ENCODE data around the gene MOCOS. TPM values are rescaled to one million over a fixed set of nuclear protein-coding genes. Genes with fewer than 3 reads are reported as not detected.
A peak's percentile ranks its signal among the peaks of the same experiment; 100 is the strongest.

The MOCOS gene
- total RNA-seq, 1 experiment from 2014 or later = 5.1 TPM

- no peak for ATAC-seq
- Histone ChIP-seq H3K4me2 (ENCODE audit: low read length) (peak overlapping the region; percentile 43), H3F3A (ENCODE audit: low read length, unreplicated experiment) (no peaks in the 10 kb centered on the region), H4K20me1 (ENCODE audit: low read length) (no peaks in the 10 kb centered on the region), H3K9me2 (replicated peaks; ENCODE audit: low read length) (no peaks in the 10 kb centered on the region), H3K36me3 (ENCODE audit: low read depth, low read length) (no peaks in the 10 kb centered on the region), H3K9me3 (ENCODE audit: low read length) (no peaks in the 10 kb centered on the region), H3K4me1 (ENCODE audit: insufficient read depth, low read length) (peaks cover 70% of the 10 kb centered on the region), H3K9ac (ENCODE audit: low read length) (peak overlapping the region; percentile 68), H3K27ac (ENCODE audit: low read length) (peak overlapping the region; percentile 100), H3K4me3 (ENCODE audit: low read length) (peak overlapping the region; percentile 31; the same call in 1 of the 2 replicates), H3K27me3 (ENCODE audit: low read length) (no peaks in the 10 kb centered on the region), H2AFZ (ENCODE audit: low read length) (no peak overlapping the region), H3K79me2 (ENCODE audit: low read length) (peaks cover 79% of the 10 kb centered on the region)
- CTCF ChIA-PET = interaction anchor here (1.5 kb wide), 1 partner anchor 10 kb away, joined by 7 read pairs; no protein-coding TSS in a partner anchor
- BruUV-seq (replicated peaks) = TSS peak; percentile 83
- POLR2A ChIA-PET (ENCODE audit: unreplicated experiment) = interaction anchor here (0.6 to 1.1 kb wide), 3 partner anchors 10 to 97 kb away, joined by 3 to 6 read pairs (median 5); partner anchors contain the start of gene FHOD3
- TF ChIP-seq EZH2phosphoT487 (IDR thresholded peaks at IDR 0.05; ENCODE audit: borderline replicate concordance, low read length) (no peak), EZH2 (IDR thresholded peaks at IDR 0.05; ENCODE audit: low read length, unreplicated experiment) (no peak)
- TF ChIP-seq, protein P1, sequence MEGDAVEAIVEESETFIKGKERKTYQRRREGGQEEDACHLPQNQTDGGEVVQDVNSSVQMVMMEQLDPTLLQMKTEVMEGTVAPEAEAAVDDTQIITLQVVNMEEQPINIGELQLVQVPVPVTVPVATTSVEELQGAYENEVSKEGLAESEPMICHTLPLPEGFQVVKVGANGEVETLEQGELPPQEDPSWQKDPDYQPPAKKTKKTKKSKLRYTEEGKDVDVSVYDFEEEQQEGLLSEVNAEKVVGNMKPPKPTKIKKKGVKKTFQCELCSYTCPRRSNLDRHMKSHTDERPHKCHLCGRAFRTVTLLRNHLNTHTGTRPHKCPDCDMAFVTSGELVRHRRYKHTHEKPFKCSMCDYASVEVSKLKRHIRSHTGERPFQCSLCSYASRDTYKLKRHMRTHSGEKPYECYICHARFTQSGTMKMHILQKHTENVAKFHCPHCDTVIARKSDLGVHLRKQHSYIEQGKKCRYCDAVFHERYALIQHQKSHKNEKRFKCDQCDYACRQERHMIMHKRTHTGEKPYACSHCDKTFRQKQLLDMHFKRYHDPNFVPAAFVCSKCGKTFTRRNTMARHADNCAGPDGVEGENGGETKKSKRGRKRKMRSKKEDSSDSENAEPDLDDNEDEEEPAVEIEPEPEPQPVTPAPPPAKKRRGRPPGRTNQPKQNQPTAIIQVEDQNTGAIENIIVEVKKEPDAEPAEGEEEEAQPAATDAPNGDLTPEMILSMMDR (conservative IDR thresholded peaks at IDR 0.05; ENCODE audit: low read depth, low read length) = no peak
- intact Hi-C loops (cut with micrococcal nuclease) = loop anchor here (5.0 kb wide), 1 partner anchor 43 kb away; no protein-coding TSS in a partner anchor
- no peak for DNase-seq
These were observed 121.6 kb downstream of the MOCOS start for GRCh38 chr18:36308711-36309435.

- Histone ChIP-seq H4K20me1 (ENCODE audit: low read length) (no peaks in the 10 kb centered on the region), H3K9me2 (replicated peaks; ENCODE audit: low read length) (no peaks in the 10 kb centered on the region), H3F3A (ENCODE audit: low read length, unreplicated experiment) (no peaks in the 10 kb centered on the region), H3K79me2 (ENCODE audit: low read length) (peaks cover 75% of the 10 kb centered on the region), H3K36me3 (ENCODE audit: low read depth, low read length) (no peaks in the 10 kb centered on the region), H3K4me2 (ENCODE audit: low read length) (peak overlapping the region; percentile 54), H3K27me3 (ENCODE audit: low read length) (no peaks in the 10 kb centered on the region), H3K4me1 (ENCODE audit: insufficient read depth, low read length) (peaks cover 78% of the 10 kb centered on the region), H2AFZ (ENCODE audit: low read length) (no peak overlapping the region), H3K9ac (ENCODE audit: low read length) (peak overlapping the region; percentile 79), H3K4me3 (ENCODE audit: low read length) (no peak overlapping the region), H3K27ac (ENCODE audit: low read length) (peak overlapping the region; percentile 100), H3K9me3 (ENCODE audit: low read length) (no peaks in the 10 kb centered on the region)
- intact Hi-C loops (cut with micrococcal nuclease) = loop anchor here (5.0 kb wide), 1 partner anchor 43 kb away; no protein-coding TSS in a partner anchor
- DNase-seq (peak; percentile 86), ATAC-seq (peak; percentile 87)
- BruUV-seq (replicated peaks) = TSS peak; percentile 39
- POLR2A ChIA-PET (ENCODE audit: unreplicated experiment) = interaction anchor here (0.6 to 1.1 kb wide), 3 partner anchors 11 to 96 kb away, joined by 3 to 6 read pairs (median 5); partner anchors contain the start of gene FHOD3
- no peak for TF ChIP-seq EZH2 (IDR thresholded peaks at IDR 0.05; ENCODE audit: low read length, unreplicated experiment)
- no peak for TF ChIP-seq EZH2phosphoT487 (IDR thresholded peaks at IDR 0.05; ENCODE audit: borderline replicate concordance, low read length)
- TF ChIP-seq, protein P1 (conservative IDR thresholded peaks at IDR 0.05; ENCODE audit: low read depth, low read length) = no peak
- CTCF ChIA-PET = interaction anchor here (0.6 to 1.5 kb wide), 2 partner anchors 11 to 12 kb away, joined by 3 to 7 read pairs; partner anchors contain the start of gene FHOD3
These were observed 122.4 kb downstream of the MOCOS start for GRCh38 chr18:36309436-36310391.
